Measurements from ENCODE around the gene GRID2. TPM values are rescaled to one million over a fixed set of nuclear protein-coding genes. Genes with fewer than 3 reads are reported as not detected.

The GRID2 gene
- total RNA-seq, 2 donors from 2014 or later, result 0.28 TPM; not detected in 1

DNA sequence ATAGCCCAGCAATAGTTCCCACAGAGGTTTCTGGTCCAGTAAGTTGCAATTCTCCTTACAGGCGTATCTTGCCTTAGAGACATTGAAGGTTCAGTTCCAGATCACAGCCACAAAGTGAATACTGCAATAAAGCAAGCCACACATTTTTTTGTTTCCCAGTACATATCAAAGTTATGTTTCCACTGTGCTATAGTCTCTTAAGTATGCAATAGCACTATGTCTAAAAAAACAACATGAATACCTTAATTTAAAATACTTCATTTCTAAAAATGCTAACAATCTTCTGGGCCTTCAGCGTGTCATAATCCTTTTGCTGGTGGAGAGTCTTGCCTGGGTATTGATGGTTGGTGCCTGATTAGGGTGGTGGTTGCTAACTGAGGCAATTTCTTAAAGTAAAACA lies 659.1 kb downstream of the GRID2 start:
- no peaks in the 10 kb centered on the region for H3K9me3 ChIP-seq
- H3K27ac ChIP-seq, result no peak overlapping the region
- no peak overlapping the region for H3K4me3 ChIP-seq
- no peaks in the 10 kb centered on the region for H3K4me1 ChIP-seq (ENCODE audit: control insufficient read depth in 1 of 2, low read depth in 2 of 2)
- ATAC-seq (ENCODE audit: insufficient number of reproducible peaks, low FRiP score, low read depth), result no peak
- no peaks in the 10 kb centered on the region for H3K36me3 ChIP-seq
- no peak for DNase-seq (ENCODE audit: low spot score)
- TF ChIP-seq, protein P1, sequence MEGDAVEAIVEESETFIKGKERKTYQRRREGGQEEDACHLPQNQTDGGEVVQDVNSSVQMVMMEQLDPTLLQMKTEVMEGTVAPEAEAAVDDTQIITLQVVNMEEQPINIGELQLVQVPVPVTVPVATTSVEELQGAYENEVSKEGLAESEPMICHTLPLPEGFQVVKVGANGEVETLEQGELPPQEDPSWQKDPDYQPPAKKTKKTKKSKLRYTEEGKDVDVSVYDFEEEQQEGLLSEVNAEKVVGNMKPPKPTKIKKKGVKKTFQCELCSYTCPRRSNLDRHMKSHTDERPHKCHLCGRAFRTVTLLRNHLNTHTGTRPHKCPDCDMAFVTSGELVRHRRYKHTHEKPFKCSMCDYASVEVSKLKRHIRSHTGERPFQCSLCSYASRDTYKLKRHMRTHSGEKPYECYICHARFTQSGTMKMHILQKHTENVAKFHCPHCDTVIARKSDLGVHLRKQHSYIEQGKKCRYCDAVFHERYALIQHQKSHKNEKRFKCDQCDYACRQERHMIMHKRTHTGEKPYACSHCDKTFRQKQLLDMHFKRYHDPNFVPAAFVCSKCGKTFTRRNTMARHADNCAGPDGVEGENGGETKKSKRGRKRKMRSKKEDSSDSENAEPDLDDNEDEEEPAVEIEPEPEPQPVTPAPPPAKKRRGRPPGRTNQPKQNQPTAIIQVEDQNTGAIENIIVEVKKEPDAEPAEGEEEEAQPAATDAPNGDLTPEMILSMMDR (IDR thresholded peaks at IDR 0.05), result no peak
- H3K27me3 ChIP-seq (replicated peaks; ENCODE audit: insufficient read depth), result no peaks in the 10 kb centered on the region

DNA sequence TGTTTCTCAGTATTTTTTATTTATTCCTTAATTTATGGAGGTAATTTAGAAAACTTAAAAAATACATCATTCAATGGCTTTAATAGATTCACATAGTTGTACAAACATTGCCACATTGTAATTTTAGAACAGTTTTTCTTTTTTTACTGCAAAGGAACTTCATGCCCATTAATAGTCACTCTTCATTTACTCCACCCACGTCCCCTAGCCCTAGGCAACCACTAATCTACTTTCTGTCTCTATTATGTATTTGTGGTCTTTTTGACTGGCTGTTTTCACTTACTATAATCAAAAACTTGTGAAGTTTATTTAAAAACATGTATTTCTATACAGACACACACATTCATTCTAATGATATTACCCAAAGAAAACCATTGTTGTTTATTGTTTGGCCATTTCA lies 664.8 kb downstream of the GRID2 start:
- peaks cover 0 to 4% of the 10 kb centered on the region in 2 donors for H3K4me1 ChIP-seq (ENCODE audit: control insufficient read depth in 1 of 2, low read depth in 2 of 2)
- no peak overlapping the region for H3K4me3 ChIP-seq
- ATAC-seq (ENCODE audit: insufficient number of reproducible peaks, low FRiP score, low read depth) (no peak), DNase-seq (ENCODE audit: low spot score) (no peak)
- no peak overlapping the region for H3K27ac ChIP-seq
- TF ChIP-seq, protein P1 (IDR thresholded peaks at IDR 0.05), result no peak
- H3K27me3 ChIP-seq (replicated peaks; ENCODE audit: insufficient read depth), result no peaks in the 10 kb centered on the region
- no peaks in the 10 kb centered on the region for H3K9me3 ChIP-seq
- no peaks in the 10 kb centered on the region for H3K36me3 ChIP-seq

DNA sequence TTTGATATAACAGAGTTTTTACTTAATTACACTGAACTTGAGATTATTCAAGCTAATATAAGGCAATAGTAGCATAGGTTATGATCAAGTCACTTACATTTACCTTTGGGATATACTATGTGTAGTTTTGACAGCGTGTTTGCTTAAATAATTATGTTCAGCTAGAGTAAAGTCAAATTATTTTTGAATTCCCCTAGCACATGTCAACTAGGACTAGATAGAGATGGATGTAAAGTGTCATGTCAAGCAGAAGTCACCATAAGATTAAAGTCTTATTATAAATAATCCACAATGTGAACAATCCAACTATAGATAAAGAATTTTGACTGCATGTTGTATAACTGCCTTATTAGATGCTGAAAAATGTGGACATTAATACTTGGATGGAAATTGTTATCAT lies 665.2 kb downstream of the GRID2 start:
- no peak for DNase-seq (ENCODE audit: low spot score)
- TF ChIP-seq, protein P1 (IDR thresholded peaks at IDR 0.05), result no peak

DNA sequence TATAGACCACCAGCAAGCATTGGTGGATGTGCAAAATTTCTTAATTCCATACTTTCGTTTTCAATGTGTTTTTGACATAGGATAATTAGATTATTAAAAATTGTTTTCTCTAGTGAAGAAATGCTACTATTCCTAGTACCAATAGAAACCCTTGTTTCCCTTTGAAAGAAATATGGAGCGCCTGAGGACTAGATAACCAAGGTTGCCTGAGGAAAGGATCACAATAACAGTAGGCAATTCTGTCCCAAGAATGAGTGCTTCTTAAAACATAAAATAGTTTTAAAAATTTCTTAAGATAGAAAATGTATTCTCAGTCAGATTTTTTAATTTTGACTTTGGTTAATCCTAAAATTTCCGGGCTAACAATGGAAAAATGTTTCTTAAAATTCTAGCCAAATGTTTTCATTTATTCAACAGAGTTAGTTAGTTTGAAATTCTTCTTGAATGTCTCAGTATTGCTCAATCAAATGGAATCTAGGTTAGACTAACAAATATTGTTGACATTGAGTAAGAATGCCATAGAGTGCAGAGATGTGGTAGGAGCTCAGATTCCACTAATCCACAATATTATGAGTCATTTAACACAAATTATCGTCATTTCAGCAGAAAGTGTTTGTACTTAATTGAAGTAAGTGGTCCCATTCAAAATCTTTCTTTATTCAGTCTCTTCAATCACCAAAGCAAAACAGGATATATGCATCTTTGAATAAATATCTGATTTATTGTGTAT lies 666.0 kb downstream of the GRID2 start:
- peak; percentile 55 for ATAC-seq (ENCODE audit: insufficient number of reproducible peaks, low FRiP score, low read depth)

More for the DNA sequence above, 665.2 kb downstream of the GRID2 start:
- Histone ChIP-seq H3K36me3 (no peaks in the 10 kb centered on the region), H3K27ac (no peak overlapping the region), H3K27me3 (replicated peaks; ENCODE audit: insufficient read depth) (no peaks in the 10 kb centered on the region), H3K4me1 (ENCODE audit: control insufficient read depth in 1 of 2, low read depth in 2 of 2) (peaks cover 0 to 4% of the 10 kb centered on the region in 2 donors), H3K9me3 (no peaks in the 10 kb centered on the region), H3K4me3 (no peak overlapping the region)
- ATAC-seq (ENCODE audit: insufficient number of reproducible peaks, low FRiP score, low read depth), result no peak

DNA sequence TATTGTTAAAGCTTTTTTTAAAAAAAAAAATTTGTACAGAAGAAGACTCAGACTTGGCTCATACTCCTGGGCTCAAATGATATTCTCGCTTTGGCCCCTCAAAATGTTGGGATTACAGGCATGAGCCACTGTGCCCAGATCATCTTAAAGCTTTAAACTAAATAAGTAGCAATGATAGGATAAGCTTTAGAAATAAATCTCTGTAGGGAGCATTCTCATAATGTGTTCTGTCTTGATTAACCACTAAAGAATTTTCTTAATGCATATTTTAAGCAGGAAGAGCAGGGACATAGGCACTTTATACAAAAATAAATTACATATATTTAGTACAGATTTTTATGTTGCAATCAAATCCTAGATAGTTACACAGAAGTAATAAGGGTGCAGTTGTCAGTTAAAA lies 667.2 kb downstream of the GRID2 start:
- TF ChIP-seq, protein P1 (IDR thresholded peaks at IDR 0.05), result no peak
- no peaks in the 10 kb centered on the region for H3K9me3 ChIP-seq
- H3K27me3 ChIP-seq (replicated peaks; ENCODE audit: insufficient read depth), result no peaks in the 10 kb centered on the region
- no peaks in the 10 kb centered on the region for H3K36me3 ChIP-seq
- ATAC-seq (ENCODE audit: insufficient number of reproducible peaks, low FRiP score, low read depth) (no peak), DNase-seq (ENCODE audit: low spot score) (no peak)
- no peak overlapping the region for H3K27ac ChIP-seq
- no peak overlapping the region for H3K4me3 ChIP-seq
- H3K4me1 ChIP-seq (ENCODE audit: control insufficient read depth in 1 of 2, low read depth in 2 of 2), result peaks cover 0 to 4% of the 10 kb centered on the region in 2 donors

More for the DNA sequence above, 666.0 kb downstream of the GRID2 start:
- Histone ChIP-seq H3K9me3 (no peaks in the 10 kb centered on the region), H3K4me3 (no peak overlapping the region), H3K27me3 (replicated peaks; ENCODE audit: insufficient read depth) (no peaks in the 10 kb centered on the region), H3K27ac (no peak overlapping the region), H3K4me1 (ENCODE audit: control insufficient read depth in 1 of 2, low read depth in 2 of 2) (peaks cover 0 to 4% of the 10 kb centered on the region in 2 donors), H3K36me3 (no peaks in the 10 kb centered on the region)
- DNase-seq (ENCODE audit: low spot score), result no peak
- TF ChIP-seq, protein P1 (IDR thresholded peaks at IDR 0.05), result no peak

All from thoracic aorta (tissue), 2 donors.